Endothelial cell of umbilical vein (primary cell): ENCODE results near the gene RSL24D1.

ENCODE experiments used
- CTCF ChIP-seq, 2 donors: IDR thresholded peaks; 1 replicate in 1 of 2; 2 replicates in 1 of 2; pipeline ENCODE4 v1.5.1; 2011; ENCODE audit warnings: low read length in 2 of 2, mild to moderate bottlenecking in 2 of 2, moderate library complexity in 2 of 2, control low read depth in 1 of 2, inconsistent platforms in 1 of 2, low read depth in 1 of 2; ENCODE audit not compliant: insufficient read depth in 1 of 2; ENCODE audit errors: extremely low read depth in 1 of 2
- MAX ChIP-seq: IDR thresholded peaks from 2 replicates; pipeline ENCODE4 v1.6.1; 2011; ENCODE audit not compliant: insufficient read depth, insufficient read length

DNA sequence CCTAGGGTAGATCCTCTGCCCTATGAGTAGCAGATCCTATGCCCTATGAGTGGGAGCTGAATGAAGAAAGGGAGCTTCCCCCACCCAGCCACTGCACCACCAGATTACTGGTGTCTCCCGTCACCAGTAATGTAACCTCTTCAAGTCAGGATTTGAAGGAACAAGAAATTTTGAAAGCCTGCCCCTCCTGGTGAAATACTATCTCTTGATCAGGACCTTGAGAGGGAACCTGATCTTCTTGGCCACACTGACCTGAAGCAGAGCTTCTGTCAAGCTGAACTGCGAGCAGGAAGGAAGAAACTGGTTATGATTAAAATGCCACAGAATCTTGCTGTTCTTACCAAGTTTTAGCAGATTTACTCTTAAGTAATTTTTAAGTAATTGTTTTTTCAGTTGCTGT, 62.8 kb downstream of the RSL24D1 start:
- TF ChIP-seq CTCF (IDR thresholded peaks at IDR 0.05; ENCODE audit: extremely low read depth in 1 of 2, insufficient read depth in 1 of 2, low read depth in 1 of 2, low read length in 2 of 2) (no peak), MAX (no peak)
